ENCODE data around the gene CDH13. TPM values are rescaled to one million over a fixed set of nuclear protein-coding genes. Genes with fewer than 3 reads are reported as not detected.
A peak's percentile ranks its signal among the peaks of the same experiment; 100 is the strongest.

The CDH13 gene
- total RNA-seq, 2 experiments from 2014 or later = not detected

DNA sequence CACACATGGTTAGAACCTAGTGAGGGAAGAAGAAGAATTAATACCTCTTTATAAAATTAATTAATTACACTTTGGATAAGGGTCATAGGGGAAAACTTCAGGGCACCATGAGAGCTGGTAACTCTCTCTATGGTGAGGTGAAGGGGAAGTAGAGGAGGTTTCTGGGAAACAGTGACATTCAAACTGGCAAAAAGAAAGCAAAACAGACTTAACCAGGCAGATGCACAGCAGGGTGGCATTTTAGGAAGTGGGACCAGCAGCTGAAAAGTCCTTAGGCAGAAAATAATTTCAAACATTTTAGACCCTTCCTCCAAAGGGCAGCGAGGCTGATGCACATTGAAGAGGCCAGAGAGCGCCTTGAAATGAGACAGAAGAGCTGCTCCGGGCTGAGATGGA is 157.8 kb downstream of the CDH13 start:
- no peak overlapping the region for H3K27ac Mint-ChIP-seq
- POLR2A ChIA-PET = no interaction called here
- H3K27me3 Mint-ChIP-seq = peaks cover 2% of the 10 kb centered on the region
- CTCF ChIA-PET = interaction anchor here (0.7 kb wide), 1 partner anchor 316 kb away, joined by 3 read pairs; no protein-coding TSS in a partner anchor
- H3K36me3 Mint-ChIP-seq = no peaks in the 10 kb centered on the region
- no peak overlapping the region for H3K4me3 Mint-ChIP-seq
- H3K9me3 Mint-ChIP-seq = no peaks in the 10 kb centered on the region
- H3K4me1 Mint-ChIP-seq (ENCODE audit: low read depth) = no peaks in the 10 kb centered on the region
- intact Hi-C loops (cut with micrococcal nuclease) = no loop called here
- no peak for DNase-seq

DNA sequence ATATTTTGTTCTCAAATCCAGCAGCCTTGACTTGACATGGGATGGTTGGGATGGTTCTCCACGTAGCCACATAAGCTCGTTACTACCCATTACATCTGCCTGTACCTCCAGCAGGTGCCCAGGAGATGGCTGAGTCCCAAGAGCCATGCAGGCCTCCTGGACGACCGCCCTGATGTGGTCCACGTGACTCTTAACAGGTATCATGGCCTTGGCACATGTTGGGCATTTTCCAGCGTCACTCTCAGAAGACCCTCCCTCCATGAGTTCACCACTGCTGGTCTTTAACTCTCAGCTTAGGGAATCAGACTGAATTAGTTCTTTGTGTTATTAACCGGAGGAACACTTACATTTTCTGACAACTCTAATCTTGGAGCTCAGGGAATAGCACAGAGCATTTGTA is 161.5 kb downstream of the CDH13 start:
- DNase-seq = no peak
- no peaks in the 10 kb centered on the region for H3K27me3 Mint-ChIP-seq
- no peaks in the 10 kb centered on the region for H3K9me3 Mint-ChIP-seq
- no peak overlapping the region for H3K4me3 Mint-ChIP-seq
- no peak overlapping the region for H3K27ac Mint-ChIP-seq
- intact Hi-C loops (cut with micrococcal nuclease) = no loop called here
- no peaks in the 10 kb centered on the region for H3K4me1 Mint-ChIP-seq (ENCODE audit: low read depth)
- CTCF ChIA-PET = no interaction called here
- POLR2A ChIA-PET = no interaction called here
- H3K36me3 Mint-ChIP-seq = no peaks in the 10 kb centered on the region

DNA sequence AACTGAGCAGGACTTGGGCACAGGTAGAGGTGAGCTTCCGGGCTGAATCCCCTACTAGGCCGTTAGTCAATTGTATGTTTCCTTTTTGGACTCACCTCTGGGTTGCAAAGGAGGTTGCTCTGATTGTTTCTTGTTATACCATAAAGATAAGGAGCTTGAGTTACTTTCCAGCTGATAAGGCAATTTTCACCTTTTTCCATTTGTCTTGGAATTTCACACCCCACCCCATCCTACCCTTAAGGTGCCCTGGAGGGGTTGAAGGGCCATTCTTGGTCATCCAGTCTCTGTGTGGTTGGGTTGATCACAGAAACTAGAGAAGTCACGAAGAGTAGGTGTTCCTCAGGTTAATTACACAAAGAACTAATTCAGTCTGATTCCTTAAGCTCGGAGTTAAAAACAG is 162.2 kb downstream of the CDH13 start:
- DNase-seq = no peak
- CTCF ChIA-PET = no interaction called here
- POLR2A ChIA-PET = no interaction called here
- Mint-ChIP-seq H3K36me3 (no peaks in the 10 kb centered on the region), H3K4me3 (no peak overlapping the region), H3K4me1 (ENCODE audit: low read depth) (no peaks in the 10 kb centered on the region), H3K27me3 (no peaks in the 10 kb centered on the region), H3K27ac (no peak overlapping the region), H3K9me3 (no peaks in the 10 kb centered on the region)
- intact Hi-C loops (cut with micrococcal nuclease) = no loop called here

DNA sequence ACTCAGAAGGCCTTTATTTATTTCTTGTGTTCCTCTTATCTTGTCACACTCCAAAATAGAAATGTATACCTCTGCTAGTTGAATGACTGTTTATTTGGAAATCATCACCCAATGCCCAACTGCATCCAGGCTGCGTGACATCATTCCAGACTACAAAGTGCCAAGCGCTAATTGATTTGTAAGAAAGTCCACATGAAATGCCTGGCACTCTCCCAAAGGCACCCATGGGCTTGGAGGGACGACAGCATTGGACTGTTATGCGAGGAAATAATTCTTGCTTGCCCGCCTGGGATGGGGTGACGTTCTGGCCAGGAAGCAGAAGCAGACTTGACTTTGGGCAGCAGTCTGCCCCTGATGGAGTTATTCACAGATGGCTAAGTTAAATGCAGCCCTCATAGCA is 165.9 kb downstream of the CDH13 start:
- Mint-ChIP-seq H3K27me3 (no peaks in the 10 kb centered on the region), H3K36me3 (no peaks in the 10 kb centered on the region), H3K4me1 (ENCODE audit: low read depth) (no peaks in the 10 kb centered on the region), H3K27ac (no peak overlapping the region), H3K4me3 (no peak overlapping the region), H3K9me3 (no peaks in the 10 kb centered on the region)
- DNase-seq = no peak
- ChIA-PET CTCF (no interaction called here), POLR2A (no interaction called here)
- intact Hi-C loops (cut with micrococcal nuclease) = no loop called here

DNA sequence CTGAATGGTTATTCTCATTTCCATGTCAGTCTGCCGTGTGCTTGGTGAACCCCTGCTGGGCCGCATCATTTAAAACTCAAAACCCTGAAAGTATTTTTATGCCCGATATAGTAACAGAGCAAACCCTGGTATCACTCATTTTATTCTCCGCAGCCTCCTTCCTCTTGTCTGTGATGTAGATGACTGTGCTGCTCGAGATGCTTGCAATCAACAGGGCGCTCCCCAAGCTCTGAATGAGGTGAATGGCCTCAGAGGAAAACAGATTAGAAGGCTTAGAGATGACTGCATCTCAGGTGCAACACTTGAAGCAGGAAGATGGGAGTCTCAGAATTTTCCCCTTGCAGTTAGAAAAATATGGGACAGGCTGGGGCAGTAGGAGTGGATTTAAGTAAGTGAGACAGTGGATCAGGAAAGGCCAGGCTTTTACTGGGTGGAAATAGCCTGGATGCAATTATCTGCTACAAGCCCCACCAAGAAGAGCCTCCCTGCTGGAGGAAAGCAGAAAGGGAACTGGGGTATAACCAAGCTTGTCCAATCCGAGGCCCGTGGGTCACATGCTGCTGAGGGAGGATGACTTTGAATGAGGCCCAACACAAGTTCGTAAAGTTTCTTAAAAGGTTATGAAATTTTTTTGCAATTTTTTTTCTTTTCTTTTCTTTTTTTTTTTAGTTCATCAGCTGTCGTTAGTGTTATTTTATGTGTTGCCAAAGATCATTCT is 166.9 kb downstream of the CDH13 start:
- Mint-ChIP-seq H3K27ac (no peak overlapping the region), H3K27me3 (no peaks in the 10 kb centered on the region), H3K4me1 (ENCODE audit: low read depth) (no peaks in the 10 kb centered on the region), H3K36me3 (no peaks in the 10 kb centered on the region), H3K9me3 (no peaks in the 10 kb centered on the region), H3K4me3 (no peak overlapping the region)
- ChIA-PET POLR2A (interaction anchor here (0.6 kb wide), 1 partner anchor 557 kb away, joined by 4 read pairs; no protein-coding TSS in a partner anchor), CTCF (no interaction called here)
- intact Hi-C loops (cut with micrococcal nuclease) = no loop called here
- no peak for DNase-seq

DNA sequence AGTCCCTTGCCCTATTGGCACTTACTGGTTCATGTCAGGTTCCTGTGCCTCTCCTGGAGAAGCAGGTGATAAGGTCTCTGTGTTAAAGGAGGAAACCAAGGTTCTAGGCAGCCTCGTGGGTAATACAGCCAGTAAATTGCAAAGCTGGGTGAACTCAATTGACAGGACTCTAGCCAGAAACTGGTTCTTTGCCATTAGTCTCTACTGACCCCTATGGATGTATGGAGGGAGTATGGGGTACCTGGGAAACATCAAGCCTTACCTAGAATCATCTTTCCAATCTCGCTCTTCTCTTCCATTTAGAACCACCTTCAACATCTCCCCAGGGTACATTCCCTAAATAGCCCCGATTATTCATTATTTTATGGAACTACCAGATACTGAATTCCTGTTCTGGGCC is 169.3 kb downstream of the CDH13 start:
- no peak overlapping the region for H3K4me3 Mint-ChIP-seq
- H3K36me3 Mint-ChIP-seq = no peaks in the 10 kb centered on the region
- ChIA-PET POLR2A (interaction anchor here (0.7 kb wide), 1 partner anchor 934 kb away, joined by 3 read pairs; no protein-coding TSS in a partner anchor), CTCF (no interaction called here)
- H3K27me3 Mint-ChIP-seq = peaks cover 1% of the 10 kb centered on the region
- no peak overlapping the region for H3K27ac Mint-ChIP-seq
- intact Hi-C loops (cut with micrococcal nuclease) = no loop called here
- H3K4me1 Mint-ChIP-seq (ENCODE audit: low read depth) = peaks cover 1% of the 10 kb centered on the region
- DNase-seq = no peak
- no peaks in the 10 kb centered on the region for H3K9me3 Mint-ChIP-seq

DNA sequence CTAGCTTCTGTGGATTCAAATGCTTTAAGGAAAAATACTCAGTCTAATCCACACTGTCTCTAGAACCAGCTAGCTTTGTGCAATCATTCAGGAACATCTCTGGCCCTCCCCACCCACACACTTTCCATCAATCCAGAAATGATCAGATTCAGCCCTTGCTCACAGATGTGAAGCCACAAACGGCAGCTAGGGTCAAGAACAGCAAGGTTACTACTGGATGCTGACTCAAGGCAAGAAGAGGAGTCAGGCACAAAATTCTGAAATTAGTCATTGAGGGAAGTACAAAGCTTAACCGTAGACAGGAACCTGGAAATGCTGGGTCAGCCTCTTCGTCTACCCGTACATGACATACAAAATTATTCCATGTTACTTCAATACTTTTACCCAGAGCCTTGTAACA is 174.6 kb downstream of the CDH13 start:
- DNase-seq = peak; percentile 53
- Mint-ChIP-seq H3K27ac (no peak overlapping the region), H3K36me3 (no peaks in the 10 kb centered on the region), H3K9me3 (no peaks in the 10 kb centered on the region), H3K4me1 (ENCODE audit: low read depth) (peaks cover 11% of the 10 kb centered on the region), H3K27me3 (peaks cover 5% of the 10 kb centered on the region), H3K4me3 (no peak overlapping the region)
- ChIA-PET CTCF (no interaction called here), POLR2A (no interaction called here)
- intact Hi-C loops (cut with micrococcal nuclease) = loop anchor here (1.0 kb wide), 1 partner anchor 147 kb away; no protein-coding TSS in a partner anchor

DNA sequence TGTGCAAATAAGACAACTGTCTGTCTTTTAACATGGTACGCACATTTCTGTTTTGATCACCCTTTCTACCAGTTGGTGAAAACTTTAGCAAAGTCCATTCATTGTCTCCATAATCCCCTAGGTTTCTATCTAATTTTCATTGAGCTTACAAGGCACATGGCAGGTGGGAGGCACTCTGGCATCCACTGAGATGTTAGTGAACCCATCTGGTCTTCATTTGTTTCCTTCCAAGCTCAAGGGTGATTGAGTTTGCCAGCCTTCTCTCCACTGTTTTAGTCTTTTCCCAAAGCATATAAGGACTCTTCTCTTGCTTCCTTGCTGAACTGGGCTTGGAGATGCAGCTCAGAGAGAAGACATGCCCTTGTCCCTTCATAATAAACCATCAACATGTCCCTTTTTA is 179.1 kb downstream of the CDH13 start:
- Mint-ChIP-seq H3K4me3 (no peak overlapping the region), H3K27me3 (peaks cover 6% of the 10 kb centered on the region), H3K9me3 (no peaks in the 10 kb centered on the region), H3K36me3 (no peaks in the 10 kb centered on the region), H3K4me1 (ENCODE audit: low read depth) (peaks cover 11% of the 10 kb centered on the region), H3K27ac (no peak overlapping the region)
- no peak for DNase-seq
- ChIA-PET CTCF (no interaction called here), POLR2A (no interaction called here)
- intact Hi-C loops (cut with micrococcal nuclease) = no loop called here

DNA sequence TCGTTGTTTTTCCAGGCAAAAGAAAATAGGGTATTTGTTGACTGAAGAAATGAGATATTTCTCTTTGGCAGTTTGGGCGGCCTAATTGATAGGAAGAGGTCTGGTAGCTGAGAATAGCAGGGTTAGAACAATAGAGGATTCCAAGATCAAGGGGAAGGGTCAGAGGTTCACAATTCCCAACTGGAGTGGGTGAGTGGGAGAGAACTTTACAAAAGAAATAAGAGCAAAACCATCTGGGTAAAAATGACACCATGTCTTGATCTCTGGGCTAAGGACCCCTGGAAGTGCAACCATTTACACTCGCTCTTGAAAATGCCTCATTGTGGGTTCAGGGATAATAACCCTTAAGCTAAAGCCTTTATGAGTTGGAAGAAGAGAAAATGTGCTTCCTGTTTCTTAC is 180.5 kb downstream of the CDH13 start:
- Mint-ChIP-seq H3K27ac (no peak overlapping the region), H3K9me3 (no peaks in the 10 kb centered on the region), H3K27me3 (peaks cover 6% of the 10 kb centered on the region), H3K4me3 (no peak overlapping the region), H3K4me1 (ENCODE audit: low read depth) (no peaks in the 10 kb centered on the region), H3K36me3 (no peaks in the 10 kb centered on the region)
- CTCF ChIA-PET = no interaction called here
- POLR2A ChIA-PET = no interaction called here
- intact Hi-C loops (cut with micrococcal nuclease) = no loop called here
- DNase-seq = no peak

DNA sequence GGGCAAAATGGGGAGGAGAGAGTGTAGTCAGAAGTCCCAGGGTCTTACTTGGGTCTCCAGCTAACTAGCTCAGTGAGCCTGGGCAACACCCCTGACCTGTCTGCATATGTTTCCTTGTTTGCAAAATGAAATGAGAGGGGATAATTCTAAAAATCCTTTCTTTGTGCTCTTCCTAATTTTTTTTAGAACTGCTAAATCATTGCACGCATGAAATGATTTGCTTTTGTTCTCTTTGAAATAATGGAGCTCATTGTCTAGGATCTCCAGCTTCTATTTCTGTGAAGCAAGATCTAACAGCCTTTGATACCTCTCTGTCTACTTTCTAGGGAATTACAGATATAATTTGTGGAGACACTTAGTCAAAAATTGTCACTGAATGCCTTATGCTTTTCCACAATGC is 181.3 kb downstream of the CDH13 start:
- H3K27ac Mint-ChIP-seq = no peak overlapping the region
- intact Hi-C loops (cut with micrococcal nuclease) = no loop called here
- DNase-seq = no peak
- H3K9me3 Mint-ChIP-seq = no peaks in the 10 kb centered on the region
- H3K4me3 Mint-ChIP-seq = no peak overlapping the region
- peaks cover 6% of the 10 kb centered on the region for H3K27me3 Mint-ChIP-seq
- H3K36me3 Mint-ChIP-seq = no peaks in the 10 kb centered on the region
- no peaks in the 10 kb centered on the region for H3K4me1 Mint-ChIP-seq (ENCODE audit: low read depth)
- CTCF ChIA-PET = no interaction called here
- POLR2A ChIA-PET = no interaction called here

DNA sequence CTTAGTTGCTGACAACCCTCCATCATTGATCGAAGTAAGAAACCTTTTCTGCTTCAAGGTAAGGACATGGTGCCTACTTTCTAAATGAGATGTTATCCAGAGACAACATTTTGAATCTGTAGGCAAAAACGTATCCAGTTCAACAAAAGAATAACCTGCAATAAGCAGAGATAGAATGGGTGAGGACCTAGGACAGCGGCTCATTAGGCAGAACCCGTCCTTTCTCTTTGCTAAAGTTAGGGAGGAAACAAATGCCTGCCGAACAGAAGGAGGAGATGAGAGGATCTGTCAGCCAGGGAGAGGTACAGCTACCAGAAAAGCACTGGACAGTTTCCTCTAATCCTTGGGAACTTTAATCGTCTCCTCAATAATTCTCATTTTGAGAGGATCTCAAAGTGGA is 183.3 kb downstream of the CDH13 start:
- Mint-ChIP-seq H3K4me1 (ENCODE audit: low read depth) (no peaks in the 10 kb centered on the region), H3K9me3 (no peaks in the 10 kb centered on the region), H3K4me3 (no peak overlapping the region), H3K27me3 (peaks cover 3% of the 10 kb centered on the region), H3K27ac (no peak overlapping the region), H3K36me3 (no peaks in the 10 kb centered on the region)
- intact Hi-C loops (cut with micrococcal nuclease) = no loop called here
- DNase-seq = no peak
- POLR2A ChIA-PET = no interaction called here
- CTCF ChIA-PET = no interaction called here

DNA sequence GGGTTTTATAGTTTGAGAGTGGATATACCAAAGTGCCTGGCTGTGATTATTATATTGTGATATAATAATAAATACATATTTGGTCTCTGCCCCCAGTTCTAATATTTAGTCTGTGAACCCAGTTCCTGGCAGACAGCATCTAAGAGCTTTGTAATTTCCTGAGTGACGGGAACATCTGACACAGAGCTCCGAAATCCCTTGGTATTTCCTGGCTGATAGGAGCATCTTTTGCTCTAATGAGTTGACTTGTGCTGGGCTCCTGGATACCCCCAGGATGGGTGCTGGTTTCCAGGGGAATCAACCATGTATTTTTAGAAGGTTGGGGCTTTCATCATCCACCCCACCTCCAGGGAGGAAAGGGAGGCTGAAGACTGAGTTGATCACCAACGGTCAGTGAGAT is 187.3 kb downstream of the CDH13 start:
- H3K4me1 Mint-ChIP-seq (ENCODE audit: low read depth) = no peaks in the 10 kb centered on the region
- DNase-seq = no peak
- no peak overlapping the region for H3K4me3 Mint-ChIP-seq
- no peak overlapping the region for H3K27ac Mint-ChIP-seq
- no peaks in the 10 kb centered on the region for H3K36me3 Mint-ChIP-seq
- ChIA-PET POLR2A (no interaction called here), CTCF (no interaction called here)
- peaks cover 2% of the 10 kb centered on the region for H3K27me3 Mint-ChIP-seq
- H3K9me3 Mint-ChIP-seq = no peaks in the 10 kb centered on the region
- intact Hi-C loops (cut with micrococcal nuclease) = no loop called here

DNA sequence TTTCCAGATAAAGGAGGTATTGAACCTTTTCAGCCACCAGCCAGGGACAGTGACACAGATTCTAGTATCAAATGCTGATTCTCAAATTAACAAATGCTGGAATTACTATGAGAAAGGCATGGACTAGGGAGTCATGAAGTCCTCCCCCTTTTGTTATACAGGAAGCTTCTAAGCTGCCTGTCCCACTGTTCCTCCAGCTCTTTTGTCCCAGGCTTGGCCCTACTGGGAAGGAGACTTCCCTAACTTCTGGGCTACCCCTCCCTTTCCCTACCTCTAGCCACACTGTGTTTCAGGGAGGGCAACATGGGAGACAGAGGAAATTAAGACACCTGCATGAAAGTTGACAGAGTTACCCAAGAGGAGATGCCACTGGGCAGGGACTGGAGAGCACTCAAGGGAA is 192.5 kb downstream of the CDH13 start:
- Mint-ChIP-seq H3K4me1 (ENCODE audit: low read depth) (no peaks in the 10 kb centered on the region), H3K4me3 (no peak overlapping the region), H3K9me3 (peaks cover 1% of the 10 kb centered on the region), H3K36me3 (no peaks in the 10 kb centered on the region), H3K27me3 (no peaks in the 10 kb centered on the region), H3K27ac (no peak overlapping the region)
- ChIA-PET CTCF (no interaction called here), POLR2A (no interaction called here)
- intact Hi-C loops (cut with micrococcal nuclease) = no loop called here
- DNase-seq = no peak
